AG10803 (cell line): ENCODE data around the gene SNAP29.
"Not testable (repeated sequence)": the region's sequence is repeated elsewhere in the genome, so short reads cannot be mapped to it uniquely, and the experiment has no call there.

ENCODE experiments used
- DNase-seq: peaks from one replicate; pipeline ENCODE4 v3.0.0; 2010; ENCODE audit warnings: low read depth
- H3K4me3 ChIP-seq: 2 replicates; pipeline ENCODE4 v1.5.1; 2011; ENCODE audit warnings: mild to moderate bottlenecking, low read length, control low read depth
- CTCF ChIP-seq: conservative IDR thresholded peaks from 2 replicates; pipeline ENCODE4 v1.5.1; 2011; ENCODE audit warnings: mild to moderate bottlenecking, low read length, control low read depth, inconsistent platforms

SNAP29 gene

GRCh38 chr22:20887375-20887774 is 28.6 kb downstream of the SNAP29 start:
- no peak for TF ChIP-seq CTCF
- no peak overlapping the region for H3K4me3 ChIP-seq
- no peak for DNase-seq

GRCh38 chr22:20889025-20889704 is 30.4 kb downstream of the SNAP29 start:
- no peak for TF ChIP-seq CTCF
- DNase-seq: no peak
- H3K4me3 ChIP-seq: no peak overlapping the region

- DNase-seq: no peak
- no peak overlapping the region for H3K4me3 ChIP-seq
- no peak for TF ChIP-seq CTCF
Observed at GRCh38 chr22:20889904-20890540, 31.2 kb downstream of the SNAP29 start.

GRCh38 chr22:20890975-20891374 is 32.2 kb downstream of the SNAP29 start:
- DNase-seq: no peak
- H3K4me3 ChIP-seq: no peak overlapping the region
- no peak for TF ChIP-seq CTCF

- DNase-seq, H3K4me3 ChIP-seq: not testable (repeated sequence)
Observed at GRCh38 chr22:20897737-20898136, 38.9 kb downstream of the SNAP29 start.

GRCh38 chr22:20899827-20900423 is 41.1 kb downstream of the SNAP29 start:
- no peak overlapping the region for H3K4me3 ChIP-seq
- TF ChIP-seq CTCF: no peak
- DNase-seq: no peak

GRCh38 chr22:20901093-20902033 is 42.6 kb downstream of the SNAP29 start:
- H3K4me3 ChIP-seq, DNase-seq: not testable (repeated sequence)
